Lower lobe of right lung (tissue), 2 donors: ENCODE measurements around the gene ZFHX3. TPM values are rescaled to one million over a fixed set of nuclear protein-coding genes. Genes with fewer than 3 reads are reported as not detected.

Experiments
- ATAC-seq, 2 donors: fragments of 200-7000 bp; cut with Tn5 transposase; one replicate each; pipeline ENCODE4 v1.9.1; 2020 to 2022; ENCODE audit warnings: mild to moderate bottlenecking in 2 of 2, moderate library complexity in 2 of 2
- DNase-seq: peaks from one replicate; pipeline ENCODE4 v3.0.0-alpha.2; 2020
- H3K27ac ChIP-seq: fragments of 200-600 bp; one replicate; pipeline ENCODE4 v1.8.0; 2022
- H3K27me3 ChIP-seq: fragments of 200-600 bp; one replicate; pipeline ENCODE4 v1.8.0; 2022; ENCODE audit warnings: low read depth
- H3K36me3 ChIP-seq: fragments of 200-600 bp; one replicate; pipeline ENCODE4 v1.8.0; 2022; ENCODE audit warnings: mild to moderate bottlenecking
- H3K4me1 ChIP-seq: fragments of 200-600 bp; one replicate; pipeline ENCODE4 v1.8.0; 2022
- H3K4me3 ChIP-seq: fragments of 200-600 bp; one replicate; pipeline ENCODE4 v1.8.0; 2022; ENCODE audit warnings: mild to moderate bottlenecking
- H3K9me3 ChIP-seq: fragments of 200-600 bp; one replicate; pipeline ENCODE4 v1.8.0; 2022
- intact Hi-C: fragments of 100-400 bp; cut with DNase I; formaldehyde crosslinking; loops from one replicate; pipeline ENCODE4 v1.11.0; 2022
- total RNA-seq: library from RNA; stranded (reverse); fragmentation: NEBNext Ultra II Directional; extraction: Animal tissue kit (Norgen Biotek cat#: 25700); gene quantifications from one replicate; pipeline ENCODE4 v1.2.1, GENCODE V29; 2021
- TF ChIP-seq, protein P1 (sequence below): fragments of 200-600 bp; IDR thresholded peaks from one replicate; pipeline ENCODE4 v1.8.0; 2022; ENCODE audit warnings: antibody characterized with exemption, mild to moderate bottlenecking
- donor health status: DM: no; HTN: yes; CAD: no; lungs with severe emphysema.

ZFHX3 gene
- total RNA-seq, 1 donor from 2014 or later, result 29.3 TPM

DNA sequence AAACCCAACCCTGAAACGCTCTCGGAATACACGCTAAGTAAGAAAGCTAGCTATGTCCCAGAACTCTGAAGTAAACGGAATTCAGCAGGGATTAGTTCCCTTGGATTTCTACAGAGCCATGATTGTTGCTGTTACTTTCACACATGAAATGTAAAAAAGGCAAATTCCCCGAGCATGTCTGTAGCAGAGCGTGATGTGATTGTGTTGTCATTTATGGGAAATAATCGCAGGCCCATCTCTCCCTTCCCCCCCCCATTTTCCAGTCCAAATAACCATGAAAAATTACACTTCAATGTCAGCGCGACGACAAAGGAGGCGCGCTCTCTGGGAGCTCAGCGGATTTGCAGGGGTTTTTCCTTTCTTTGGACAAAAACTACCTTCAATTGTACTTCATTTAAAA, 209.0 kb downstream of the ZFHX3 start:
- ATAC-seq (no peak), DNase-seq (no peak)
- no peaks in the 10 kb centered on the region for H3K27me3 ChIP-seq
- H3K9me3 ChIP-seq, result no peaks in the 10 kb centered on the region
- TF ChIP-seq, protein P1, sequence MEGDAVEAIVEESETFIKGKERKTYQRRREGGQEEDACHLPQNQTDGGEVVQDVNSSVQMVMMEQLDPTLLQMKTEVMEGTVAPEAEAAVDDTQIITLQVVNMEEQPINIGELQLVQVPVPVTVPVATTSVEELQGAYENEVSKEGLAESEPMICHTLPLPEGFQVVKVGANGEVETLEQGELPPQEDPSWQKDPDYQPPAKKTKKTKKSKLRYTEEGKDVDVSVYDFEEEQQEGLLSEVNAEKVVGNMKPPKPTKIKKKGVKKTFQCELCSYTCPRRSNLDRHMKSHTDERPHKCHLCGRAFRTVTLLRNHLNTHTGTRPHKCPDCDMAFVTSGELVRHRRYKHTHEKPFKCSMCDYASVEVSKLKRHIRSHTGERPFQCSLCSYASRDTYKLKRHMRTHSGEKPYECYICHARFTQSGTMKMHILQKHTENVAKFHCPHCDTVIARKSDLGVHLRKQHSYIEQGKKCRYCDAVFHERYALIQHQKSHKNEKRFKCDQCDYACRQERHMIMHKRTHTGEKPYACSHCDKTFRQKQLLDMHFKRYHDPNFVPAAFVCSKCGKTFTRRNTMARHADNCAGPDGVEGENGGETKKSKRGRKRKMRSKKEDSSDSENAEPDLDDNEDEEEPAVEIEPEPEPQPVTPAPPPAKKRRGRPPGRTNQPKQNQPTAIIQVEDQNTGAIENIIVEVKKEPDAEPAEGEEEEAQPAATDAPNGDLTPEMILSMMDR, result no peak
- no peak overlapping the region for H3K27ac ChIP-seq
- H3K4me3 ChIP-seq, result no peak overlapping the region
- H3K4me1 ChIP-seq, result peaks cover 10% of the 10 kb centered on the region
- intact Hi-C loops, result no loop called here
- no peaks in the 10 kb centered on the region for H3K36me3 ChIP-seq

DNA sequence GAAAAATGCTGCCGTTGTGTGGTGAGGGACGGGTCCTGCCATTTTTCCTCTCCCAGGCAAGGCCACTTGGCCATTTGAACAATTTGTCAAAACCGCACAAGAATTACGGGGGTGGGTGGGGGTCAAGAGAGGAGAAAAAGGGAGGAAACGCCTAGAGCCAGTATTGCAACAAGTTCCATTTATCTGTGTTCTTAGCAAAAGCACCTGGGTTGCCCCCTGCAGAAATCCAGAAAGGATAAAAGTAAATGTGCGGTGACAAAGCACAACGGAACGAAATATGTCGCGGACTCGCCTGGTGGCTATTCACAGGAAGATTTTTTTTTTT, 209.4 kb downstream of the ZFHX3 start:
- no peaks in the 10 kb centered on the region for H3K36me3 ChIP-seq
- H3K4me3 ChIP-seq, result no peak overlapping the region
- H3K27ac ChIP-seq, result no peak overlapping the region
- DNase-seq (no peak), ATAC-seq (no peak)
- H3K27me3 ChIP-seq, result no peaks in the 10 kb centered on the region
- TF ChIP-seq, protein P1, result no peak
- no peaks in the 10 kb centered on the region for H3K9me3 ChIP-seq
- H3K4me1 ChIP-seq, result peaks cover 10% of the 10 kb centered on the region
- intact Hi-C loops, result no loop called here

DNA sequence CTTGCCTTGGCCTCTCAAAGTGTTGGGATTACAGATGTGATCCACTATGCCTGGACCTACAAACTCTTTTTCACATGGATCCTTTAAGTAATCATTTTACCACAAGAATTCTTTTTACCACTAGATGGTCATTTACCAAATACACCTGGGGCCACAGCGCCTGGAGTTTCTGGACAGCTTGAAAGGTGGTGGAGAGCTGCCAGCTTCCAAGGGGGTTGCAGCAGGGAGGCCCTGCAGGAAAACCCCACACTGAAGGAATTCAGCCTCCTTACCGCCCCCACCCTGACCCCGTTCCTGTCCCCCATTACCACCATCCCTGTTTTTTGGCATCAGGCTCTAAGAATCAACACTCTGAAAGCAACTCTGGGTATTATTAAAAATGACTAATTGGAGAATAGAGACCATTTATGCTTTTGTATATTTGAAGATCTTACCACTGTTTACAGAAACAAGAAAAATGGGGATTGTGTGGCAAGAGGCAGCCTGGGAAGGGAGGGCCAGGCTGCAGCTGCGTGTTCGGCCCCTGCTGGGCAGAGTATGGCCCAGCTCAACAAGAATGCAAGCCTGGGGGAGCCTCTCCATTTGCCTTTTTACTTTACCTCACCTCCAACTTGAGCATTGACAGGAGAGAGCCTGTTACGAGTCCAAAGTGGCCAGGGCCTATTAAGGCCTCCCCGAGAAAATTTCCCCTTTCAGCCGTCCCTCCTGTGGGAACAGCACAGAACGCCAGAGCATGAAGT, 209.9 kb downstream of the ZFHX3 start:
- Histone ChIP-seq H3K4me1 (peaks cover 10% of the 10 kb centered on the region), H3K9me3 (no peaks in the 10 kb centered on the region), H3K36me3 (no peaks in the 10 kb centered on the region), H3K4me3 (no peak overlapping the region), H3K27ac (no peak overlapping the region), H3K27me3 (no peaks in the 10 kb centered on the region)
- DNase-seq (no peak), ATAC-seq (no peak)
- intact Hi-C loops, result no loop called here
- TF ChIP-seq, protein P1, result no peak

DNA sequence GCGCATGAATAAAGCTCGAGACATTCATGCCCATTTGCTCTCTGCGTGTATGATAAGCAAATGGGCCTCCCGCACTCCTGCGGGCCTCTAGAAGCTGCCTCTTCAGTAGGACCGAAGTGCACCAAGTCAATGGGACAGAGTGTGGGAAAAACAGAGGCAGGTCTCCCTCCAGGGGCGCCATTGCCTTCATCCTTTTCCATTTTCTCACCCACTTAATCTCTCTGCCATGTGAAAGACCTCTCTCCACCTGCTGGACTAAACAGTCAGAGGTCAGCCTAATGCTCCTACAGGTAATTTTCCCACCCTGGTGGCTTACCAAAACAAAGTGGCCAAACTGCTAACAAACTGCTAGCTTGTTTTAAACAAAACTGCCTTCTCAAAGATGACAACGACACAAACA, 210.9 kb downstream of the ZFHX3 start:
- ATAC-seq (no peak), DNase-seq (no peak)
- Histone ChIP-seq H3K4me3 (no peak overlapping the region), H3K27ac (no peak overlapping the region), H3K36me3 (no peaks in the 10 kb centered on the region), H3K27me3 (no peaks in the 10 kb centered on the region), H3K4me1 (peaks cover 10% of the 10 kb centered on the region), H3K9me3 (no peaks in the 10 kb centered on the region)
- TF ChIP-seq, protein P1, result no peak
- intact Hi-C loops, result no loop called here

DNA sequence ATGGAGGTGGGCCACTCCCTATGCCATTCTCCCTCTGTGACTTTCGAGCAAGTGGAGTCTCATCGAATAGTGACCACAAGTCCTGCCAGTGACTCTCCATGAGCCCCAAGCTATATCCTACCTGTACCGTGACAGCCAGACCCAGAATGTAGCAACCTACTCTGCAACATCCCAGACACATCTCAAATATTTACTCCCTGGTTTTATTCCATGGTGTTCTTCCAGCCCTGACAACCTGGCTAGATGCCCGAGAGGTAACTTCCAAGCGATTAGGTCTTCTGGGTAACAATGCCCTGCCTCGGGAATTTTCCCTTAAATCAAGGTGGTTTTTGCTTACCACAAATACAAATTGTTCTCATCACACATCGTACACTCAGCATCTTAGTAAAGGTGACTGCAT, 211.7 kb downstream of the ZFHX3 start:
- H3K36me3 ChIP-seq, result no peaks in the 10 kb centered on the region
- intact Hi-C loops, result no loop called here
- ATAC-seq (no peak), DNase-seq (no peak)
- no peaks in the 10 kb centered on the region for H3K9me3 ChIP-seq
- H3K4me1 ChIP-seq, result peaks cover 9% of the 10 kb centered on the region
- no peaks in the 10 kb centered on the region for H3K27me3 ChIP-seq
- TF ChIP-seq, protein P1, result no peak
- H3K27ac ChIP-seq, result no peak overlapping the region
- H3K4me3 ChIP-seq, result no peak overlapping the region

DNA sequence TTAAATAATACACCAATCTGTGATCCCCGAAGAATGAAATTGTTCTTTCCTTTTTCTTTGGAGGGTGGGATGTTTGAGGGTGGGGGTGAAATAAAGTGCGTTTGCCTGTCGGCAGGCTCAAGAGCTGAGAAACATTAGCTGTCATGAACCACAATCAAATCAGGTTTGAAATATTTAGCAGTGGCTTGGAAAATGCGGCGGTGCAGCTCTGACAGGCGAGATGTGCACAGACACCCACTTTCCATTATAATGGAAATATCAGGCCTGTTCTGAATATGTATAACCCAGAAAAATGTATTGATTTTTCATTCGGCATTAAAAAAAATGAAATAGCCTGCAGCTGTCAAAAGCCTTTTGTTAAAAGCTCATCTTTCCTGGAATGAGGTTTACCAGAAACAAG, 212.8 kb downstream of the ZFHX3 start:
- intact Hi-C loops, result no loop called here
- ATAC-seq (no peak), DNase-seq (no peak)
- TF ChIP-seq, protein P1, result no peak
- no peaks in the 10 kb centered on the region for H3K4me1 ChIP-seq
- no peak overlapping the region for H3K27ac ChIP-seq
- no peaks in the 10 kb centered on the region for H3K36me3 ChIP-seq
- H3K9me3 ChIP-seq, result no peaks in the 10 kb centered on the region
- H3K4me3 ChIP-seq, result no peak overlapping the region
- H3K27me3 ChIP-seq, result no peaks in the 10 kb centered on the region
